Activated CD8-positive, alpha-beta memory T cell treated with anti-CD3 and anti-CD28 coated beads, Interleukin-2, amount 50 U/mL, for 48 hours (primary cell): ENCODE data around the gene RHBG.

Experiments used
- DNase-seq: peaks from one replicate; pipeline ENCODE4 v3.0.0-alpha.2; 2020

RHBG gene

DNA sequence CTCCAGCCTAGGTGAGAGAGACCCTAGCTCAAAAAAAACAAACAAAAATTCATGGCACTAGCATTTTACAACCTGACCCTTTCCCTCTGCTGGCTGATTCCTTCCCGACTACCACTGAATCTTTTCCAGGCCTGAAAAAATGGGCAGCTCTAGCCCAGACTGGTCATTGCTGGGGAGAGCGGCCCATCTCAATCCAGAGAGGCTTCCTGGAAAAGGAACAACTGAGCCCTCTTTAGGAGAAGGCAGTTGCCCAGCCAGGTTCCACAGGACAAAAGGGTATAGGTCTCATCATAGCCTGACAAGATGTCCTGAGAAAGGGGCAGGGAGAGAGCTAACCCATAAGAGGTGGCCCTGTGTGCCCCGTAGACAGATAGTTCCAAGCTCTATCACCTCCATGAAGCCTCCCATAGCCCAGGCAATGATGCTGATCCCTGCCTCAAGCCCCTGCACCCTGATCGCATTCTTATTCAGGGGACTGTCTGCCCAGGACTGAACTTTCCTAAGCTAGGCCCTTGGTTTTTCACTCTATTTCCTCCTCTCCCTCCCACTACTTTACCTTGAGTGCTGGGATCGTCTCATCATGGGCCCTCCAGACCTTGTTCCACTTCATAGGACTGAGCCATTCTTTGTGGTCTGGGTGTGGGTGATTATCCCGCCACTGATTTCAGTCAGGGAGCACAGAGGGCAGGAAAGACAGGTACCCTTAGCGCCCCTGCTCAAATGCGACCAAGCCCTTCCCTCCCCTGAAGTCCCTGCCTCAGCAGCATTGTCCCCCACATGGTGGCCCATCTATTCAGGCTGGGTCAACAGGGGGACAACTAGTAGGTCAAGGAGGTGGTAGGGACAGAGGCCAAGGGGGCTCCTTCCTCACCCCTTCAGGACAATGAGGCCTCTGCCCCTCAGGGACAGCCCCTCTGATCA is 18.2 kb downstream of the RHBG start:
- DNase-seq, result no peak

- no peak for DNase-seq
Observed at GRCh38 chr1:156387870-156388173, 18.8 kb downstream of the RHBG start.

GRCh38 chr1:156388174-156389137 is 19.4 kb downstream of the RHBG start:
- no peak for DNase-seq

DNA sequence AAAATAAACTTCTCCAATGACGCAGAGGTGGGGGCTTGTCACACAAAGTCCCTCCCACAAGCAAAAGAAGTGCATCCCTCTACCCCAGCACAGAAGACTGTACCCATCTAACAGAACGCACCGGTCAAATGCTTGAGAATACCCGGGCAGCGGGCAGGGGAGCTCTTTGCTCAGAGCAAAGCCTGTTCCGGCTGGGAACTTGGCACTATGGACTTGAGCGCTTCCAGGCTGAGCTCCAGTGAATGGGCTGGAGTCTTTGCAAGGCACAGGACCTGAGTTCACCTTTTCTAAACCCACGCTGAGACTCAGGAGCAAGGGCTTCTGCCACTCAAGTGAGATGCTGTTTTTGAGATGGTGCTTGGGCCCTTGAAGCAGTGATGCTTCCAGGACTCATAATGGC is 20.3 kb downstream of the RHBG start:
- DNase-seq, result no peak

DNA sequence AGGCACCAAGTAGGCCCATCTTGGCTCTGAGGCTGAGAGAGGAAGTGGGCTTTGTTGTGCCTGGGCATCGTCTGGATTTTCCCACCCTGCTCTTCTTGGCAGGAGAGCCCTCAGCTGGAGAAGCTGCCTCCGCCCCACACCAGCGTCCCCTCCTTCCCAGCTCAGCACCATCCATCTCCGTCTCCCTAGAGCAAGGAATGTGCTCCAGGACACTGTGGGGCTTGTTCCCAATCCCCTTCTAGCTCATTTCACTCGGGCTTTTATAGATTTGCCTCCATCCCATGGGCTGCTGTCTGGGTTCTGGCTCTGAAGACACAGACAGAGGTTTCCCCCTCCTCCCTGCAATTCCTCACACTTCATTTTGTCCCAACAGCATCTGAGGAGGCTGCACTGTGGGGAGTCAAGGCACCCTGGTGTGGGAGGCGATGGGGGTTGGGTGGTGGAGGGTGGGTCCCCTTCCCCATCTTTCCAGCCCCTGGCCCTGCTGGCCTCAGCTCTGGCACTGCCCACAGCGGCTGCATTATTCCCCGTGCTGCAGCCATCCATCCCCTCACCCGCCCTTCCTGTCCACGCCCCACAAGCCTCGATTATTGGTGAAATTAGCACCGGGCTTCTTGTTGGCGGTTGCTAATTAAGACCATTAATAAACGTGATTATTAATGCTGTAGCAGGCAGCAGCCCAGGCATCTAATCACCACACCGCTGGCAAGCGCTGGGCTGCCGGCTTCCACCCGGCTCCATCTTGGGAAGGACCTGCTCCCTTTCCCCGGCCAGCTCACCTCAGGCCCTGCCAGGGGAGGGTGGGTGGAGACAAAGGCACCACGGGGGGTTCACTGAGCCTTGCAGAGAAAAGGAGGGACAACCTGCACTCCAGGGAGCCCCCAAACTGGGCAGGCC is 21.7 kb downstream of the RHBG start:
- DNase-seq, result no peak

- DNase-seq, result no peak
Observed at GRCh38 chr1:156391366-156391677, 22.3 kb downstream of the RHBG start.

GRCh38 chr1:156391701-156392100 is 22.7 kb downstream of the RHBG start:
- no peak for DNase-seq

- no peak for DNase-seq
Observed at GRCh38 chr1:156392452-156392853, 23.4 kb downstream of the RHBG start.

GRCh38 chr1:156393095-156393494 is 24.1 kb downstream of the RHBG start:
- no peak for DNase-seq

- no peak for DNase-seq
Observed at GRCh38 chr1:156394082-156394481, 25.1 kb downstream of the RHBG start.

DNA sequence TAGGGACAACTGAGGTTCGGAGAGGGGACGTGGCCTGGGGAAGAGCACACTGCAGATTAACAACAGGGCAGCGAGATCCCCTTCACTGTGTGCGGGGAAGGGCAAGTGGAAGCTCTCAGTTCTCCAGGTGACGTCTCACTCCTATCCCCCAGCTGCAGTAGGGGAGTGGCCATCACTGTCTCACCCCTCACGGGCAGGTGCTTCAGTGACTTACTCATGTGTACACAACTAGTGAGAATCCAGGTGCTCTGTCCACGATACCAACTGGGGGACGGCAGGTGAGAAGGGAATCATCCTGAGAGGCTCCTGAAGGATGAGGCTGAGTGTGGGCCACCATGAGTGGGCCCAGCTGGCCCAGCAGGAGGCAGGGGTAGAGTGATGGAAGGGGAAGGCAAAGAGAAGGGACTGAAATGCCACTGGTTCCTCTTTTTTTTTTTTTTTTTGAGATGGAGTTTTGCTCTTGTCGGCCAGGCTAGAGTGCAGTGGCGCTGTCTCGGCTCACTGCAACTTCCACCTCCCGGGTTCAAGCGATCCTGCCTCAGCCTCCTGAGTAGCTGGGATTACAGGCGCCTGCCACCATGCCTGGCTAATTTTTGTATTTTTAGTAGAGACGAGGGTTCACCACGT is 25.9 kb downstream of the RHBG start:
- DNase-seq, result no peak

DNA sequence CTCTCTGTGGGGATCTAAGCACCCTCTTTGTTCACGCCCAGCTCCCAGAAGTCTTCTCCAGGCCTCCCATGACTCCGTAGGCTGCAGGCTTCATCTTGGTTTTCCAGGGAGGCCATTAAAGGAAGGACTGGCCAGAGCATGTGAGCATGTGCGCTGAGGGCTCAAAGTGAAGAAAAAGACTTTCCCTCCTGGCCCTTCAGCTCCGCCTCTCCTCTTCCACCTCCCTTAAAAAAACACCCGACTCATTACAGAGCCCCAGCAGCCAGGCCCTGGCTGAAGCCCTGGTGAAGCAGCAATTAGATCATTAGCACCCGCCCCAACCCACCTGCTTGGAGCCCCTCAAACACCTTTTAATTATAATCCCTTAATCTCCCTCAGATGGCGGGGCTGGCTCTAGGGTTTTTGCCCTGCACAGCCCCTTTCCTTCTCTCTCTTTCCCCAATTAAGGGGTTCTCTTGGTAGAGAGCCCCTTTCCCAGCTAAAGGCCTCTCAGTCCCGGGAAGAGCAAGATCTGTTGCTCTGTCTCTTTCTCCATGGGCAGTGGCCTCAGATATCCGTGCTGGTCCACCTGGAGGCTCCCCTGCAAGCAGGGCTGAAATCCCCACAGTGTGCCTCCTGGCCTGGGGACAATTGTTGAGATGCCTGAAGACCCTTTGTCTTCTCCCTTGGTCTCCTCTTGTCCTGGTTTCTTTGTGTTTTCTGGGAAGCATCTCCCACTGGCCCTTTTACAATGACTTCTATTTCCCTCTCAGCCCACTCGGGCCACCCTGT is 30.5 kb downstream of the RHBG start:
- DNase-seq, result no peak

GRCh38 chr1:156400191-156400935 is 31.4 kb downstream of the RHBG start:
- DNase-seq, result no peak

DNA sequence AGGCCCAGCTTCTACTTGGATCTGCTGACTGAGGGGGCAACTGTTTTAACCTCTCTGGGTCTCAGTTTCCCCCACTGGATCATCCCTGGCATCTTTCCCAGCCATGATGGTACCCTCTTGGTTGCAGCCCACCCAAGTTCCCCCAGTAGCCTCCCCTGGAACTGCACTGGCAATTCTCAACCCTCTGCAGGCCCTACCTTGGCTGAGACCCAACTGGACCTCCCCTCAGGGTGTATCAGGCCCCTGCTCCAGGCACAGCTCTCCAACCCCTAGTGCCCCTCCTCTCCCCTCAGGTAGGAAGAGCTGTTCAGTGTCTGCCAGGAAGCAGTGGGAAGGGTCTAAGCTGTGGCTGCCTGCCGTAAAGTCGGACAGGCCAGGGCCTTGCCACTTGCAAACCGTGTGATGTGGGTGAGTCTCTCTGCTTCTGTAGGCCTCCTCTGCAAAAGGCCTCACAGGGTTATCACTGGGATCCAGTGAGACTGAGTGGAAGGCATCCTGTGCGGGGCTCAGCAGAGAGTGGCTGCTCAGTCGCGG is 32.1 kb downstream of the RHBG start:
- DNase-seq, result no peak

DNA sequence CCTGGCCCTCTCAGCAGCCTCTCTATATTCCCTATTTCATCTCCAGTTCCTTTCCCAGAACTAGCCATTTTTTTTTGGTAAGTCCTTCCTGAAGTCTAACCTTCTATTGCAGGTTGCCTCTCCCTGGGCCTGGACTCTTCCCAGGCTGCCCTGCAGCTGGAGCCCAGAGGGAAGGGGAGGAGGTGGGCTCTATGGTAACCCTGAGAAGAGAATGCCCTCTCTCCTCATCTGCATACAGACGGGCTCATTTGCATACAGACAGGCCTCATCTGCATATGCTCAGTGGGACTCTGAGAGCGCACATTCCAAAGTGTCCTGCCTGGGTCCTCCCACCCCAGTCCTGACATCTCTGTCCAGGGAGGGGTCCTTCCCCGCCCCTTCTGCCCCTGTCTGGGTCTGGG is 32.7 kb downstream of the RHBG start:
- no peak for DNase-seq

- DNase-seq, result no peak
Observed at GRCh38 chr1:156402331-156403020, 33.5 kb downstream of the RHBG start.

DNA sequence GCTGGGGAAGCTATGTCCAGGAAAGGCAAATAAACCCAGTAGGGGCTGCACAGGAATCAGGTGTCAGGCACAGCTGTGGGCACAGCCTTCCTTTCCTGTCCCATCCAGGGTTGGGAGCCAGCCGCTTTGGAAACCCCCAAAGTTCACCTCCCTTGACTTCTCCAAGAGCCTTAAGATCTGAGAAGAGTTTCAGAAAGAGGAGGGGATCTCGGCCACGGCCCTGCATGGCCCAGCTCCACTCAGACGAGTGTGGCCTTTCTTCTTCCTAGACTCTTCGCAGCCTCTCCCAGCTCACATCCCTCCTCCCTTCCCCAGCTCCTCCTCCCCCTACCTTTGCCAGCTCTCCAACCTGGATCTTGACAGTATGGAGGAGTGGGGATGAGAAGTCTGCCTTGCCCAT is 36.7 kb downstream of the RHBG start:
- no peak for DNase-seq

DNA sequence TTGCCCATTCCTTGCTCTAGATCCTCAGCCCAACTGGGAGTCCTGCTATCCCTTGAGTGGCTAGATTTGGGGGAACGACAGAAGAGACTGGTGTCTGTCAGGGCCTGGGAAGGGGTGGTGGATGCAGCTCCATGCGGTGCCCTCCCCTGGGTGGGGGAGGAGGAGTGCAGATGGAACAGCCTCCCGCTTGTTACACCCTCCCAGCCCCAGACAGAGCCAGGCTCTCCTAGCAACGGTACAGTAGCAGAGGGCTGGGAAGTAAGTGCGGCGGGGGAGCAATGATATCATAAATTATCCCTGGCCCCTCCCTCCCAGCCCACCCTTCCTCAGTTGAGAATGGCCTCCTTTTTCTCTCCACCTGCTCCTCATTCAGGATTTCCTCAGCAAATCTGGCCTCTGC is 37.2 kb downstream of the RHBG start:
- no peak for DNase-seq

DNA sequence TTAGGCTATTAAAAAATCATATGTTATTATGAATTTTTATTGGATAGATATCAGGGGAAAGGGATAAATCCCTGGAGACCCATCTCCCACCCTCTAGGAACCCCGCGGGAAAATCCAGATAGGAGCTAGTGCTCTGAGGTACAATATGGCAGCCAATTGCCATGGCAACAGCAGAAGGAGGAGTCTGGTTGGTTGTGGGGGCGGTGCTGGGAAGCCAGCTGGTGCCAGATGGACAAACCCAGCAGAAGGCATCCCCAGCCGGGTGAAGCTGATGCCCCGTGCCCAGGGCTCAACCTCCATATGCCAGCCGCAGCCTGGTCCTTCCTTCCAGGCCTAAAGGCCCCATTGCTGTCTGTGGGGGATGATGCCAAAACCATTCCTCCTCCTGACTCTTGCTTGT is 38.3 kb downstream of the RHBG start:
- no peak for DNase-seq

- no peak for DNase-seq
Observed at GRCh38 chr1:156407760-156408159, 38.7 kb downstream of the RHBG start.
